ENCODE results near the gene KIF19. TPM values are rescaled to one million over a fixed set of nuclear protein-coding genes. Genes with fewer than 3 reads are reported as not detected.

Gene KIF19
- total and polyA plus RNA-seq, 10 of the 15 experiments (the other 5 are each of a cell fraction or from before 2014, with no cell fraction given), result 0.06 to 0.07 TPM; not detected in 8

DNA sequence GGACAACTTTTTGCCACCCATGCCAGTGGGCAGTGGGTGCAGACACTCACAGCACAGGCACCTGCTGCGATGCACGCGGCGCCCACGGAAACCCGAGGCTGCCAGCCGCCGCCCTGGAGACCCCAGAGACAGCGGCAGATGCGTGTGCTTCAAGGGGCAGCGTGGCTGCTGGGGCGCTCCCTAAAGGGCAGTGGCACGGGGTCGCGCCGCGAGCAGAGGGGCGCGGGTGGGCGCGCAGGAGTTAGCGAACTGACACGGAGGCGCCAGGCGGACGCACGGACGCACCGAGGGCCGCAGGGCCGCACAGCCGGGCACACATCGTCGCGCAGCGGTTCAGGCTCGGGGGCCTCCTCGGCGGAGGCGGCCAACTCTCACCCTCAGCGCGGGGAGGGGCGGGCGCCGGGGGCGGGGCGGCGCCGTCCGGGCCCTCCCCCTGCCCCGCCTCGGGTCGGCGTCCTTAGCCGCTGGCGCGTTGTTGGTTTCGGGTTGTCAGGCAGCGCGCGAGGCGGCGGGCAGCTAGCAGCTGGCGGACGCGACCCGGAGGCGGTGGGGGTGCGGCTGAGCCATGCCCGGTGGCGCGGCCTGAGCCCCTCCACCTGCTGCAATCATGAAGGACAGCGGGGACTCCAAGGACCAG lies at the start of gene KIF19 (continued):
- TF ChIP-seq, protein P1, sequence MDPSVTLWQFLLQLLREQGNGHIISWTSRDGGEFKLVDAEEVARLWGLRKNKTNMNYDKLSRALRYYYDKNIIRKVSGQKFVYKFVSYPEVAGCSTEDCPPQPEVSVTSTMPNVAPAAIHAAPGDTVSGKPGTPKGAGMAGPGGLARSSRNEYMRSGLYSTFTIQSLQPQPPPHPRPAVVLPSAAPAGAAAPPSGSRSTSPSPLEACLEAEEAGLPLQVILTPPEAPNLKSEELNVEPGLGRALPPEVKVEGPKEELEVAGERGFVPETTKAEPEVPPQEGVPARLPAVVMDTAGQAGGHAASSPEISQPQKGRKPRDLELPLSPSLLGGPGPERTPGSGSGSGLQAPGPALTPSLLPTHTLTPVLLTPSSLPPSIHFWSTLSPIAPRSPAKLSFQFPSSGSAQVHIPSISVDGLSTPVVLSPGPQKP (IDR thresholded peaks at IDR 0.05; ENCODE audit: low read depth, low read length), result no peak

DNA sequence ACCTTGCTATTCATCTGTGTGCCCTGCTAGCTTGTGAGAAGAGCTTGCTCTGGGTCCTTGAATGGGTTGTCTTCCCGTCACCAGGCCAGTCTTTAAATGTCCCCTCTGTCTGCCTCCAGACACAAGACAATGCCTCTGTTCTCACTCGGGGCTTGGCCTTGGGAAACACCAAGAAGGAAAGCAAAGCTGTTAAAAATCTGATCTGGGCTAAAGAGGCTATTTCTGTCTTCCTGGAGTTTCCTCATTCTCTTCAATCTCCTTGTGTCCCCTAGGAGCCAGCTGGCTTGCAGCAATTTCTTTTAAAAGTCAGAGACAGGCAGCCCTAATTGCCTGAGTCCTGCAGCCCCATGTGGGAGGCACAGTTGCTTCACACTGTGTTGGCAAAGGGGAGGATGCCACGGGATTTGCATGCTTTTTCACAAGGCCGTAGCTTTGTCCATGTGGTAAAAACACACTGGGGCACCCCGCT lies 49.5 kb upstream of the KIF19 start:
- Histone ChIP-seq H3K36me3 (ENCODE audit: control insufficient read depth in 2 of 2, insufficient read depth in 2 of 2, low read length in 1 of 2) (no peaks in the 10 kb centered on the region), H2AFZ (ENCODE audit: control insufficient read depth, low read depth, low read length) (no peak overlapping the region), H3K4me2 (ENCODE audit: control insufficient read depth, insufficient read depth) (no peak overlapping the region), H3K79me2 (ENCODE audit: control insufficient read depth, insufficient read depth, low read length) (no peaks in the 10 kb centered on the region), H3K9me3 (replicated peaks; ENCODE audit: control insufficient read depth, insufficient read depth, low read length) (no peaks in the 10 kb centered on the region; the same call in 2 of the 3 replicates), H3K27me3 (replicated peaks in 1 of 2; ENCODE audit: control insufficient read depth in 2 of 2, insufficient read depth in 2 of 2, low read length in 1 of 2) (no peaks in the 10 kb centered on the region), H4K20me1 (ENCODE audit: control insufficient read depth, insufficient read depth) (no peaks in the 10 kb centered on the region), H3K4me3 (no peak overlapping the region), H3K9ac (ENCODE audit: control insufficient read depth, insufficient read depth, low read length) (no peak overlapping the region), H3K27ac (ENCODE audit: control insufficient read depth, insufficient read depth) (peak overlapping the region; percentile 8; the same call in 1 of the 2 replicates), H3K4me1 (ENCODE audit: control insufficient read depth, insufficient read depth, low read length) (peaks cover 32% of the 10 kb centered on the region)
- BruUV-seq (replicated peaks), result no TSS peak
- intact Hi-C loops (cut with micrococcal nuclease; ENCODE audit: unreplicated experiment), result no loop called here
- ATAC-seq, result 0 out of 3 replicates have a peak, but pooled peaks have one; percentile 11
- TF ChIP-seq, protein P2, sequence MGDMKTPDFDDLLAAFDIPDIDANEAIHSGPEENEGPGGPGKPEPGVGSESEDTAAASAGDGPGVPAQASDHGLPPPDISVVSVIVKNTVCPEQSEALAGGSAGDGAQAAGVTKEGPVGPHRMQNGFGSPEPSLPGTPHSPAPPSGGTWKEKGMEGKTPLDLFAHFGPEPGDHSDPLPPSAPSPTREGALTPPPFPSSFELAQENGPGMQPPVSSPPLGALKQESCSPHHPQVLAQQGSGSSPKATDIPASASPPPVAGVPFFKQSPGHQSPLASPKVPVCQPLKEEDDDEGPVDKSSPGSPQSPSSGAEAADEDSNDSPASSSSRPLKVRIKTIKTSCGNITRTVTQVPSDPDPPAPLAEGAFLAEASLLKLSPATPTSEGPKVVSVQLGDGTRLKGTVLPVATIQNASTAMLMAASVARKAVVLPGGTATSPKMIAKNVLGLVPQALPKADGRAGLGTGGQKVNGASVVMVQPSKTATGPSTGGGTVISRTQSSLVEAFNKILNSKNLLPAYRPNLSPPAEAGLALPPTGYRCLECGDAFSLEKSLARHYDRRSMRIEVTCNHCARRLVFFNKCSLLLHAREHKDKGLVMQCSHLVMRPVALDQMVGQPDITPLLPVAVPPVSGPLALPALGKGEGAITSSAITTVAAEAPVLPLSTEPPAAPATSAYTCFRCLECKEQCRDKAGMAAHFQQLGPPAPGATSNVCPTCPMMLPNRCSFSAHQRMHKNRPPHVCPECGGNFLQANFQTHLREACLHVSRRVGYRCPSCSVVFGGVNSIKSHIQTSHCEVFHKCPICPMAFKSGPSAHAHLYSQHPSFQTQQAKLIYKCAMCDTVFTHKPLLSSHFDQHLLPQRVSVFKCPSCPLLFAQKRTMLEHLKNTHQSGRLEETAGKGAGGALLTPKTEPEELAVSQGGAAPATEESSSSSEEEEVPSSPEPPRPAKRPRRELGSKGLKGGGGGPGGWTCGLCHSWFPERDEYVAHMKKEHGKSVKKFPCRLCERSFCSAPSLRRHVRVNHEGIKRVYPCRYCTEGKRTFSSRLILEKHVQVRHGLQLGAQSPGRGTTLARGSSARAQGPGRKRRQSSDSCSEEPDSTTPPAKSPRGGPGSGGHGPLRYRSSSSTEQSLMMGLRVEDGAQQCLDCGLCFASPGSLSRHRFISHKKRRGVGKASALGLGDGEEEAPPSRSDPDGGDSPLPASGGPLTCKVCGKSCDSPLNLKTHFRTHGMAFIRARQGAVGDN (IDR thresholded peaks at IDR 0.05), result peak; percentile 91
- TF ChIP-seq BHLHE40 (IDR thresholded peaks at IDR 0.05; ENCODE audit: borderline replicate concordance in 1 of 2, low read depth in 2 of 2, low read length in 1 of 2), result peak in 1 of 2 experiments; percentile 11; a peak in 1 of 4 replicates
- no peak for TF ChIP-seq JUNB (IDR thresholded peaks at IDR 0.05)
- TF ChIP-seq KDM1A (IDR thresholded peaks at IDR 0.05; ENCODE audit: borderline replicate concordance), result no peak
- TF ChIP-seq POU2F2 (IDR thresholded peaks at IDR 0.05; ENCODE audit: borderline replicate concordance, low read depth, low read length), result peak; percentile 49; the same call in 1 of the 3 replicates
- 0 out of 2 replicates have a peak, but pooled peaks have one; percentile 47 for TF ChIP-seq NR2F1 (conservative IDR thresholded peaks at IDR 0.05)
- CTCF ChIA-PET, result interaction anchor here (1.4 to 3.0 kb wide), 4 partner anchors 8 to 91 kb away, joined by 4 to 26 read pairs (median 12); partner anchors contain the start of gene GPR142
- in situ Hi-C loops (cut with MboI), result loop anchor here (10.0 to 25.0 kb wide), 2 partner anchors 62 to 1864 kb away; partner anchors contain the start of gene TTYH2
- no peak for FAIRE-seq
- SMC1A ChIA-PET (ENCODE audit: uncharacterized antibody, unreplicated experiment), result interaction anchor here (0.8 to 1.3 kb wide), 2 partner anchors 20 to 64 kb away, joined by 3 to 6 read pairs; no protein-coding TSS in a partner anchor
- RAD21 ChIA-PET (ENCODE audit: unreplicated experiment), result interaction anchor here (1.0 to 2.1 kb wide), 3 partner anchors 8 to 19 kb away, joined by 3 to 11 read pairs (median 6); no protein-coding TSS in a partner anchor
- POLR2A ChIA-PET, result interaction anchor here (0.6 kb wide), 1 partner anchor 12 kb away, joined by 4 read pairs; no protein-coding TSS in a partner anchor
- 17% methylated on average over 5 of the region's 5 CpGs for WGBS (ENCODE audit: insufficient coverage, insufficient replicate concordance, low lambda C conversion rate, missing lambda C conversion rate)
- DNase-seq (ENCODE audit: low read depth, low spot score), result no peak
